DND-41 (cell line): ENCODE measurements around the gene ASXL2.

Source experiments
- ATAC-seq: fragments of 200-7000 bp; cut with Tn5 transposase; 3 replicates; pipeline ENCODE4 v1.9.1; 2021; ENCODE audit warnings: low read depth; ENCODE audit not compliant: insufficient read depth
- DNase-seq: peaks from one replicate; pipeline ENCODE4 v3.0.0-alpha.2; 2020
- H2AFZ ChIP-seq: 2 replicates; pipeline ENCODE4 v1.6.0; 2012; ENCODE audit warnings: low read depth, low read length
- H3K27ac ChIP-seq: 2 replicates; pipeline ENCODE4 v1.5.1; 2012; ENCODE audit warnings: low read length, inconsistent platforms
- H3K27me3 ChIP-seq: fragments of 200-600 bp; sonication (generic); 2 replicates; pipeline ENCODE4 v1.6.0; 2012; ENCODE audit warnings: low read length, mild to moderate bottlenecking, inconsistent platforms; ENCODE audit not compliant: insufficient read depth, poor library complexity
- H3K36me3 ChIP-seq: 2 replicates; pipeline ENCODE4 v1.5.1; 2012; ENCODE audit warnings: low read length, inconsistent platforms; ENCODE audit not compliant: insufficient read depth
- H3K4me1 ChIP-seq: 2 replicates; pipeline ENCODE4 v1.5.1; 2012; ENCODE audit warnings: mild to moderate bottlenecking, low read length; ENCODE audit not compliant: insufficient read depth
- H3K4me2 ChIP-seq: 2 replicates; pipeline ENCODE4 v1.6.0; 2012; ENCODE audit warnings: mild to moderate bottlenecking, moderate library complexity, low read length, inconsistent platforms; ENCODE audit not compliant: insufficient read depth
- H3K4me3 ChIP-seq, 2 experiments: fragments of 200-600 bp in 1 of 2; shearing (Covaris generic) in 1 of 2; 2 replicates each; pipeline ENCODE4 v1.5.1; 2012 to 2016; ENCODE audit warnings: inconsistent platforms in 2 of 2, low read length in 2 of 2, mild to moderate bottlenecking in 2 of 2, low read depth in 1 of 2, moderate library complexity in 1 of 2
- H3K79me2 ChIP-seq: 2 replicates; pipeline ENCODE4 v1.6.0; 2012; ENCODE audit warnings: low read length, inconsistent platforms; ENCODE audit not compliant: insufficient read depth
- H3K9ac ChIP-seq: 2 replicates; pipeline ENCODE4 v1.6.0; 2012; ENCODE audit warnings: low read depth, mild to moderate bottlenecking, inconsistent platforms, low read length, moderate library complexity
- H3K9me3 ChIP-seq: 2 replicates; pipeline ENCODE4 v1.5.1; 2012; ENCODE audit warnings: low read length, moderate library complexity, mild to moderate bottlenecking, inconsistent platforms; ENCODE audit not compliant: insufficient read depth, severe bottlenecking
- H4K20me1 ChIP-seq: 2 replicates; pipeline ENCODE4 v1.6.0; 2012; ENCODE audit warnings: low read length; ENCODE audit not compliant: insufficient read depth
- CTCF ChIP-seq: IDR thresholded peaks from 2 replicates; pipeline ENCODE4 v1.5.1; 2012; ENCODE audit warnings: borderline replicate concordance, low read length, moderate library complexity, mild to moderate bottlenecking; ENCODE audit not compliant: poor library complexity, severe bottlenecking; ENCODE audit errors: extremely low read depth
- EZH2 ChIP-seq: IDR thresholded peaks from 3 replicates; pipeline ENCODE4 v1.6.1; 2012; ENCODE audit warnings: borderline replicate concordance, low read depth, mild to moderate bottlenecking, moderate library complexity, low read length, inconsistent platforms; ENCODE audit not compliant: severe bottlenecking

The ASXL2 gene

DNA sequence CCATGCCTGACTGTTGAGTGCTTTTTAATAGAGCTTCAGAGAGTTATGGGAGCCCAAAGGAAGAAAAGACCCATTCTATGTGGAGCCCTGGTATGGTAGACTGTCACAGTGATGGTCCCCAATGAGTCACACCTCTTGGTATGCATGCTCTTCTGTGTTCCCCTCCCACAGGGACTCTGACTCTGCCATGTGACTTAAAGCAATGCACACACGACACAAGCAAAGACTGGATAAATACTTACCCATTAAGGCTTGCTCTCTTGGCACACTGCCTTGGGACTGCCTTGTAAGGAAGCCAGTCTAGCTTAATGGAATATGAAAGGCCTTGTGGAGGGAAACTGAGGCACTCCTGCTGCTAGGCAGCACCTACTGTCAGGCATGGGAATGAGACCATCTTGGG is 188.2 kb downstream of the ASXL2 start:
- H3K27ac ChIP-seq = no peak overlapping the region
- no peaks in the 10 kb centered on the region for H3K4me1 ChIP-seq
- H4K20me1 ChIP-seq = no peaks in the 10 kb centered on the region
- no peak for DNase-seq
- H3K9me3 ChIP-seq = no peaks in the 10 kb centered on the region
- no peak overlapping the region for H3K9ac ChIP-seq
- no peaks in the 10 kb centered on the region for H3K36me3 ChIP-seq
- no peak overlapping the region for H3K4me3 ChIP-seq
- H3K79me2 ChIP-seq = no peaks in the 10 kb centered on the region
- no peaks in the 10 kb centered on the region for H3K27me3 ChIP-seq
- no peak overlapping the region for H3K4me2 ChIP-seq
- TF ChIP-seq EZH2 (no peak), CTCF (no peak)
- ATAC-seq = no peak
- H2AFZ ChIP-seq = no peak overlapping the region

DNA sequence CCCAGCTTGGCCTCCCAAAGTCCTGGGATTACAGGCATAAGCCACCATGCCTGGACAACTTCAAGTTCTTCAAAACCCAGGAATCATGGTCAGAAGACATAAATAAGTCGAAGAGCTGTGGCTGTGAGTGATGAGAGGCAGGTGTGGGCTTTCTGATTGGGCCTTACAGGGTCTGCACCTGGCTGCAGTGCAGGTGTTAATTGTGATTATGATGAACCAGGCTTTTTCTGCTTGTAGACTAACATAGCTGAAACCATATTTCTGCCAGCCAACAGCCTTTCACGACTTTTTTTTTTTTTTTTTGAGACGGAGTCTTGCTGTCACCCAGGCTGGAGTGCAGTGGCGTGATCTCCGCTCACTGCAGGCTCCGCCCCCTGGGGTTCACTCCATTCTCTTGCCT is 190.1 kb downstream of the ASXL2 start:
- no peak for TF ChIP-seq EZH2
- TF ChIP-seq CTCF = no peak
- H3K27ac ChIP-seq = no peak overlapping the region
- no peaks in the 10 kb centered on the region for H3K4me1 ChIP-seq
- no peak overlapping the region for H3K4me3 ChIP-seq
- no peak overlapping the region for H3K4me2 ChIP-seq
- H3K79me2 ChIP-seq = no peaks in the 10 kb centered on the region
- H3K9ac ChIP-seq = no peak overlapping the region
- no peaks in the 10 kb centered on the region for H4K20me1 ChIP-seq
- H3K27me3 ChIP-seq = no peaks in the 10 kb centered on the region
- H2AFZ ChIP-seq = no peak overlapping the region
- H3K36me3 ChIP-seq = no peaks in the 10 kb centered on the region
- no peaks in the 10 kb centered on the region for H3K9me3 ChIP-seq
- DNase-seq (no peak), ATAC-seq (no peak)

GRCh38 chr2:25685741-25686140 is 192.5 kb downstream of the ASXL2 start:
- Histone ChIP-seq H2AFZ (no peak overlapping the region), H4K20me1 (no peaks in the 10 kb centered on the region), H3K27me3 (no peaks in the 10 kb centered on the region), H3K9ac (no peak overlapping the region), H3K79me2 (no peaks in the 10 kb centered on the region), H3K4me2 (no peak overlapping the region), H3K27ac (no peak overlapping the region), H3K9me3 (no peaks in the 10 kb centered on the region), H3K4me3 (no peak overlapping the region), H3K4me1 (no peaks in the 10 kb centered on the region), H3K36me3 (no peaks in the 10 kb centered on the region)
- TF ChIP-seq CTCF = no peak
- TF ChIP-seq EZH2 = no peak
- ATAC-seq (no peak), DNase-seq (no peak)
